Measurements from ENCODE around the gene PHYKPL. TPM values are rescaled to one million over a fixed set of nuclear protein-coding genes. Genes with fewer than 3 reads are reported as not detected.

The PHYKPL gene
- total and polyA plus RNA-seq, 2 of the 13 experiments (the other 11 are each of a cell fraction or from before 2014, with no cell fraction given) = 18.0 to 78.6 TPM

- ATAC-seq (no peak), FAIRE-seq (no peak), DNase-seq (ENCODE audit: low spot score) (no peak)
- no peaks in the 10 kb centered on the region for H3K9me3 ChIP-seq (ENCODE audit: low read length)
- TF ChIP-seq HNRNPLL (IDR thresholded peaks at IDR 0.05; ENCODE audit: low read depth, low read length, poor library complexity, severe bottlenecking) (no peak), ZHX1 (CRISPR knock-in tag; IDR thresholded peaks at IDR 0.05; ENCODE audit: low read depth) (no peak), ZNF891 (CRISPR knock-in tag; IDR thresholded peaks at IDR 0.05) (no peak), ZNF639 (CRISPR knock-in tag; conservative IDR thresholded peaks at IDR 0.05) (no peak), TRAFD1 (CRISPR knock-in tag; IDR thresholded peaks at IDR 0.05; ENCODE audit: borderline replicate concordance) (no peak), ONECUT2 (CRISPR knock-in tag; IDR thresholded peaks at IDR 0.05) (no peak), ZNF513 (CRISPR knock-in tag; conservative IDR thresholded peaks at IDR 0.05) (no peak), SNAI1 (CRISPR knock-in tag; IDR thresholded peaks at IDR 0.05; ENCODE audit: borderline replicate concordance) (no peak), FOSL2 (CRISPR knock-in tag; IDR thresholded peaks at IDR 0.05) (no peak), EHMT2 (IDR thresholded peaks at IDR 0.05; ENCODE audit: borderline replicate concordance, low read depth, low read length) (no peak), PREB (CRISPR knock-in tag; IDR thresholded peaks at IDR 0.05) (no peak), ZNF850 (CRISPR knock-in tag; conservative IDR thresholded peaks at IDR 0.05) (no peak), ZBTB8A (CRISPR knock-in tag; IDR thresholded peaks at IDR 0.05; ENCODE audit: borderline replicate concordance, low read depth) (no peak)
- H3K79me2 ChIP-seq (ENCODE audit: insufficient read depth, low read length) = no peaks in the 10 kb centered on the region
- H2AFZ ChIP-seq (ENCODE audit: low read length) = no peak within 1 kb of the TSS
- WGBS (ENCODE audit: low lambda C conversion rate) = 82% methylated on average over 24 of the region's 27 CpGs
- H3K4me1 ChIP-seq (ENCODE audit: insufficient read depth, low read length) = no peaks in the 10 kb centered on the region; the same call in 1 of the 2 replicates
- in situ Hi-C loops (cut with HindIII; ENCODE audit: extremely low pct_ligation_motif_present, low pct_unique_long_range_greater_than_20kb) = no loop called here
- H3K4me3 ChIP-seq (replicated peaks in 1 of 3; ENCODE audit: insufficient read depth in 1 of 3, low read depth in 2 of 3, low read length in 3 of 3) = no peak within 1 kb of the TSS
- POLR2A ChIA-PET = no interaction called here
- no peak within 1 kb of the TSS for H3K27ac ChIP-seq (ENCODE audit: extremely low read length, insufficient read depth, low read length)
- no peak within 1 kb of the TSS for H3K4me2 ChIP-seq (ENCODE audit: low read depth, low read length)
- no peaks in the 10 kb centered on the region for H3K27me3 ChIP-seq (ENCODE audit: control insufficient read depth in 1 of 2, insufficient read depth in 2 of 2, low read length in 2 of 2)
- H4K20me1 ChIP-seq (ENCODE audit: insufficient read depth, low read length) = no peaks in the 10 kb centered on the region
- no peak within 1 kb of the TSS for H3K9ac ChIP-seq (ENCODE audit: insufficient read depth, low read depth, low read length)
- BruUV-seq (replicated peaks) = no TSS peak
- intact Hi-C loops (cut with micrococcal nuclease; ENCODE audit: unreplicated experiment) = no loop called here
- CTCF ChIA-PET (ENCODE audit: low intra/inter-chr PET ratio, low total read pairs) = no interaction called here
- no peaks in the 10 kb centered on the region for H3K36me3 ChIP-seq (replicated peaks in 1 of 2; ENCODE audit: control insufficient read depth in 1 of 2, insufficient read depth in 2 of 2, low read length in 2 of 2)
These were observed 45.6 kb downstream of the PHYKPL start, which contains the start of gene GMCL2 for GRCh38 chr5:178187014-178187413. Gene GMCL2 (minus strand): TSS chr5:178187371. CDS start chr5:178187299, 72 bp downstream.
